ENCODE results near the gene RAB11A.

DNA sequence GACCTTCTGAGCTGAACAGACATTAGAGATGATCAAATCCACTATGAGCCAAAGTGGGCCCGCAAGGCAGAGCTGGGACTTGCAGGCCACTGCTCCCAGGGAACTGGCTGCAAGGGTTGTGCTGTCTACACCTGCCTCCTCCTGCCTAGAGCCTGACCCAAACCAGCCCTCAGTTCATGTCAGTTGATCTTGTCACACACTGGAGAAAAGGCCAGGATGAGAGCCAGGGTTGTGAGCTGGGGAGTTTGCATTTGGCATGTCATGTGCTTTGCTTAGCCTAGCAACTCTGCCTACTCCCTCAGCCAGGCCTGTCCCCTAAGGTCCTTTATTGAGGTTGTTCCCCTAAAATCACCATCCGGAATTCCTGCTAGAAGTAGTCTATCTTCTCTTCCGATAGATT, 67.8 kb downstream of the RAB11A start:
- TF ChIP-seq, protein P1, sequence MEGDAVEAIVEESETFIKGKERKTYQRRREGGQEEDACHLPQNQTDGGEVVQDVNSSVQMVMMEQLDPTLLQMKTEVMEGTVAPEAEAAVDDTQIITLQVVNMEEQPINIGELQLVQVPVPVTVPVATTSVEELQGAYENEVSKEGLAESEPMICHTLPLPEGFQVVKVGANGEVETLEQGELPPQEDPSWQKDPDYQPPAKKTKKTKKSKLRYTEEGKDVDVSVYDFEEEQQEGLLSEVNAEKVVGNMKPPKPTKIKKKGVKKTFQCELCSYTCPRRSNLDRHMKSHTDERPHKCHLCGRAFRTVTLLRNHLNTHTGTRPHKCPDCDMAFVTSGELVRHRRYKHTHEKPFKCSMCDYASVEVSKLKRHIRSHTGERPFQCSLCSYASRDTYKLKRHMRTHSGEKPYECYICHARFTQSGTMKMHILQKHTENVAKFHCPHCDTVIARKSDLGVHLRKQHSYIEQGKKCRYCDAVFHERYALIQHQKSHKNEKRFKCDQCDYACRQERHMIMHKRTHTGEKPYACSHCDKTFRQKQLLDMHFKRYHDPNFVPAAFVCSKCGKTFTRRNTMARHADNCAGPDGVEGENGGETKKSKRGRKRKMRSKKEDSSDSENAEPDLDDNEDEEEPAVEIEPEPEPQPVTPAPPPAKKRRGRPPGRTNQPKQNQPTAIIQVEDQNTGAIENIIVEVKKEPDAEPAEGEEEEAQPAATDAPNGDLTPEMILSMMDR (IDR thresholded peaks at IDR 0.05; ENCODE audit: low read depth, low read length, poor library complexity, severe bottlenecking): no peak
- TF ChIP-seq EZH2phosphoT487 (IDR thresholded peaks at IDR 0.05; ENCODE audit: borderline replicate concordance, low read length): no peak

Data from DOHH2 (cell line).